BE2C (cell line): Measurements from ENCODE around the gene SLFN5.

Experiments
- DNase-seq: peaks from one replicate; pipeline ENCODE4 v3.0.0-alpha.2; 2020
- H3K27me3 ChIP-seq: fragments of 250-450 bp; sonication (Bioruptor Pico); 2 replicates; pipeline ENCODE4 v1.5.1; 2020; ENCODE audit warnings: mild to moderate bottlenecking
- H3K36me3 ChIP-seq: fragments of 250-450 bp; sonication (Bioruptor Pico); 2 replicates; pipeline ENCODE4 v1.5.1; 2020; ENCODE audit warnings: mild to moderate bottlenecking
- H3K4me1 ChIP-seq: fragments of 250-450 bp; sonication (Bioruptor Pico); 2 replicates; pipeline ENCODE4 v1.5.1; 2020
- H3K4me3 ChIP-seq: 2 replicates; pipeline ENCODE4 v1.5.1; 2011; ENCODE audit warnings: low read depth, low read length
- H3K9me3 ChIP-seq: fragments of 250-450 bp; sonication (Bioruptor Pico); 2 replicates; pipeline ENCODE4 v1.5.1; 2020
- CTCF ChIP-seq: IDR thresholded peaks from 2 replicates; pipeline ENCODE4 v1.5.1; 2012; ENCODE audit warnings: mild to moderate bottlenecking, low read depth, low read length

The SLFN5 gene

GRCh38 chr17:35283767-35284166, 40.9 kb downstream of the SLFN5 start:
- Histone ChIP-seq H3K9me3 (no peaks in the 10 kb centered on the region), H3K4me3 (no peak overlapping the region), H3K27me3 (peaks cover 12% of the 10 kb centered on the region), H3K36me3 (no peaks in the 10 kb centered on the region), H3K4me1 (no peaks in the 10 kb centered on the region)
- TF ChIP-seq CTCF = no peak
- DNase-seq = no peak

DNA sequence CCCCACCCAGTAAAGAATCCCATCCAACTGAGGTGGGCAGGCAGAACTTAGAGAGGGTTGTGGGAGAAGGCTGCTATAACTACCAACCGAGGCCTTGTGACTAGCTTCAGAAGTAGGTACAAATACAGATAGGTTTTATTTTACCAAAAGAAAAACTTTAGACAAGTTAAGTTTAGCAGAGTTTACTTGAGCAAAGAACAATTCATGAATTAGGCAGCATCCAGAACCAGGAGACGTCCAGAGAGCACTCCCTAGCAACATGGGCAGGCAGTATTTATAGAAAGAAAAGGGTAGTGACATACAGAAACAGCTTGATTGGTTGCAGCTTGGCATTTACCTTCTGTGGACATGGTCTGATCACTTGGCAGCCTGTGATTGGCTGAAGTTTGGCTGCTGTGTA, 42.1 kb downstream of the SLFN5 start:
- Histone ChIP-seq H3K4me3 (no peak overlapping the region), H3K36me3 (no peaks in the 10 kb centered on the region), H3K9me3 (no peaks in the 10 kb centered on the region), H3K4me1 (no peaks in the 10 kb centered on the region), H3K27me3 (peaks cover 22% of the 10 kb centered on the region)
- DNase-seq = no peak
- TF ChIP-seq CTCF = no peak

GRCh38 chr17:35286120-35286781, 43.4 kb downstream of the SLFN5 start:
- TF ChIP-seq CTCF = no peak
- Histone ChIP-seq H3K4me1 (no peaks in the 10 kb centered on the region), H3K36me3 (no peaks in the 10 kb centered on the region), H3K9me3 (no peaks in the 10 kb centered on the region), H3K27me3 (peaks cover 24% of the 10 kb centered on the region), H3K4me3 (no peak overlapping the region)
- DNase-seq = no peak

GRCh38 chr17:35287286-35287811, 44.5 kb downstream of the SLFN5 start:
- TF ChIP-seq CTCF = no peak
- DNase-seq = no peak
- no peaks in the 10 kb centered on the region for H3K9me3 ChIP-seq
- no peaks in the 10 kb centered on the region for H3K4me1 ChIP-seq
- no peaks in the 10 kb centered on the region for H3K36me3 ChIP-seq
- H3K27me3 ChIP-seq = peaks cover 29% of the 10 kb centered on the region
- H3K4me3 ChIP-seq = no peak overlapping the region

DNA sequence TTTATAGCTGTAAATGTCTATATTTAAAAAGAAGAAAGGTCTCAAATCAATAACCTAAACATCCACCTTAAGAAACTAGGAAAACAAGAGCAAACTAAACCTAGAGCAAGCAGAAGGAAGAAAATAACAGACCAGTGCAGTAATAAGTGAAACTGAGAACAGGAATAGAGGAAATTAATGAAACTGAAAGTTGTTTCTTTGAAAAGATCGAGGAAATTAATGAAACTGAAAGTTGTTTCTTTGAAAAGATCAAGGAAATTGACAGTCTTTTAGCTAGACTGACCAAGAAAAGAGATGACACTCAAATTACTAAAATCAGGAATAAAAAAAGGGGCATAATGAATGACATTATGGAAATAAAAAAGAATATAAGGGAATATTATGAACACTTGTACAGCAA, 46.4 kb downstream of the SLFN5 start:
- Histone ChIP-seq H3K27me3 (peaks cover 35% of the 10 kb centered on the region), H3K9me3 (no peaks in the 10 kb centered on the region), H3K4me3 (no peak overlapping the region), H3K4me1 (no peaks in the 10 kb centered on the region), H3K36me3 (no peaks in the 10 kb centered on the region)
- TF ChIP-seq CTCF = no peak
- DNase-seq = no peak

- H3K9me3 ChIP-seq = no peaks in the 10 kb centered on the region
- no peak overlapping the region for H3K4me3 ChIP-seq
- H3K27me3 ChIP-seq = peaks cover 43% of the 10 kb centered on the region
- TF ChIP-seq CTCF = no peak
- no peak for DNase-seq
- H3K4me1 ChIP-seq = no peaks in the 10 kb centered on the region
- H3K36me3 ChIP-seq = no peaks in the 10 kb centered on the region
Measured at GRCh38 chr17:35291802-35292201, 48.9 kb downstream of the SLFN5 start.
